ENCODE results near the gene APOA1. TPM values are rescaled to one million over a fixed set of nuclear protein-coding genes. Genes with fewer than 3 reads are reported as not detected.

Gene APOA1
- total RNA-seq, 2 donors from 2014 or later = 91.8 to 120 TPM

- Mint-ChIP-seq H3K27me3 (ENCODE audit: insufficient read depth) (peaks cover 27% of the 10 kb centered on the region), H3K9me3 (no peaks in the 10 kb centered on the region), H3K4me3 (peak overlapping the region; percentile 95), H3K36me3 (ENCODE audit: low read depth) (peaks cover 46% of the 10 kb centered on the region), H3K27ac (peak overlapping the region; percentile 35), H3K4me1 (peaks cover 16% of the 10 kb centered on the region)
- Histone ChIP-seq H3K4me1 (ENCODE audit: control insufficient read depth, insufficient read depth, low read length) (peaks cover 5% of the 10 kb centered on the region), H3K27me3 (ENCODE audit: control insufficient read depth, insufficient read depth, low read length, poor library complexity, severe bottlenecking) (peaks cover 6% of the 10 kb centered on the region), H3K36me3 (ENCODE audit: control insufficient read depth, insufficient read depth, low read length) (peaks cover 43% of the 10 kb centered on the region), H3K4me3 (ENCODE audit: low read length) (peak overlapping the region; percentile 93), H3K9ac (ENCODE audit: extremely low read depth, low read length, poor library complexity, severe bottlenecking) (peak overlapping the region; percentile 66), H3K9me3 (ENCODE audit: control insufficient read depth, low read length) (no peaks in the 10 kb centered on the region), H3K27ac (ENCODE audit: low read depth, low read length) (no peak overlapping the region)
- 0% methylated on average over 1 to 14 of the region's 15 CpGs for WGBS, 2 experiments (ENCODE audit: insufficient coverage in 1 of 2, insufficient read length in 1 of 2)
- no peak for DNase-seq
- TF ChIP-seq CTCF (conservative IDR thresholded peaks at IDR 0.05) = no peak
Measured at GRCh38 chr11:116787436-116787785, 50.0 kb downstream of the APOA1 start.

GRCh38 chr11:116786966-116787365, 50.5 kb downstream of the APOA1 start:
- peaks cover 51% of the 10 kb centered on the region for H3K36me3 Mint-ChIP-seq (ENCODE audit: low read depth)
- H3K4me3 ChIP-seq (ENCODE audit: low read length) = peak overlapping the region; percentile 93
- H3K9me3 ChIP-seq (ENCODE audit: control insufficient read depth, low read length) = no peaks in the 10 kb centered on the region
- H3K27ac Mint-ChIP-seq = no peak overlapping the region
- TF ChIP-seq CTCF (conservative IDR thresholded peaks at IDR 0.05) = no peak
- H3K27me3 ChIP-seq (ENCODE audit: control insufficient read depth, insufficient read depth, low read length, poor library complexity, severe bottlenecking) = peaks cover 6% of the 10 kb centered on the region
- H3K4me1 ChIP-seq (ENCODE audit: control insufficient read depth, insufficient read depth, low read length) = peaks cover 5% of the 10 kb centered on the region
- peaks cover 27% of the 10 kb centered on the region for H3K27me3 Mint-ChIP-seq (ENCODE audit: insufficient read depth)
- H3K9ac ChIP-seq (ENCODE audit: extremely low read depth, low read length, poor library complexity, severe bottlenecking) = peak overlapping the region; percentile 66
- WGBS, 2 experiments (ENCODE audit: insufficient coverage in 1 of 2, insufficient read length in 1 of 2) = 57 to 91% methylated on average over 1 to 5 of the region's 5 CpGs
- H3K36me3 ChIP-seq (ENCODE audit: control insufficient read depth, insufficient read depth, low read length) = peaks cover 48% of the 10 kb centered on the region
- H3K4me1 Mint-ChIP-seq = peaks cover 15% of the 10 kb centered on the region
- no peak for DNase-seq
- no peaks in the 10 kb centered on the region for H3K9me3 Mint-ChIP-seq
- no peak overlapping the region for H3K27ac ChIP-seq (ENCODE audit: low read depth, low read length)
- peak overlapping the region; percentile 95 for H3K4me3 Mint-ChIP-seq

DNA sequence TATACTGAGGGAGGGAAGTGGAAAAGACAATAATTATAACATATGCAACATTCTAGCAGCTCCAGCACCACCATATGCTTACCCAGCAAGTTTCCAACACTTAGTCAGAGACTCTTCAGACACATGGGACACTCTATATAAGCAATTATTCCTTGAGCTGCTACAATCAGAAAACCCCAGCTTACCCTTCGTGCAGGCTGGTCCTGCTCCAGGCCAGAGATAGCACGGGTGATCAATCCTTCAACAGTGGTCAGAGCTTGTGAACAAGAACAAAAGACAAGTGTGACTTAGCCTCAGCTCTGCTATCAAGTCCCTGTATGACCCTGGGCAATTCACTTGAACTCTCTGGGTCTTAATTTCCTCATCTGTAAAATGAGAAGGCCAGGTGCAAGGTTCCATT, 51.1 kb downstream of the APOA1 start:
- Histone ChIP-seq H3K36me3 (ENCODE audit: control insufficient read depth, insufficient read depth, low read length) (peaks cover 54% of the 10 kb centered on the region), H3K9ac (ENCODE audit: extremely low read depth, low read length, poor library complexity, severe bottlenecking) (no peak overlapping the region), H3K27me3 (ENCODE audit: control insufficient read depth, insufficient read depth, low read length, poor library complexity, severe bottlenecking) (peaks cover 6% of the 10 kb centered on the region), H3K27ac (ENCODE audit: low read depth, low read length) (no peak overlapping the region), H3K4me1 (ENCODE audit: control insufficient read depth, insufficient read depth, low read length) (peaks cover 5% of the 10 kb centered on the region), H3K4me3 (ENCODE audit: low read length) (peak overlapping the region; percentile 93), H3K9me3 (ENCODE audit: control insufficient read depth, low read length) (no peaks in the 10 kb centered on the region)
- Mint-ChIP-seq H3K4me1 (peaks cover 15% of the 10 kb centered on the region), H3K4me3 (peak overlapping the region; percentile 95), H3K9me3 (no peaks in the 10 kb centered on the region), H3K27me3 (ENCODE audit: insufficient read depth) (peaks cover 27% of the 10 kb centered on the region), H3K27ac (no peak overlapping the region), H3K36me3 (ENCODE audit: low read depth) (peaks cover 56% of the 10 kb centered on the region)
- DNase-seq = no peak
- no peak for TF ChIP-seq CTCF (conservative IDR thresholded peaks at IDR 0.05)
- WGBS, 2 experiments (ENCODE audit: insufficient coverage in 1 of 2, insufficient read length in 1 of 2) = 84 to 90% methylated on average over 2 of the region's 2 CpGs

Other genes with a start within 250 kb of the APOA1 start
- gene BUD13, start 64.6 kb downstream of the APOA1 start, total RNA-seq = 10 to 100 TPM; 22.3 to 29.1 TPM
- 10 to 100 TPM; 59.2 to 63.4 TPM for gene ZPR1, start 49.6 kb downstream of the APOA1 start, total RNA-seq
- gene APOA5, start 45.7 kb downstream of the APOA1 start, total RNA-seq = not detected
- gene APOA4, start 14.3 kb downstream of the APOA1 start, total RNA-seq = under 1 TPM; 0.35 to 0.38 TPM
- gene APOC3, start 7.7 kb downstream of the APOA1 start, total RNA-seq = not detected